A673 (cell line): ENCODE data around the gene CARS2.

ENCODE experiments used
- CTCF ChIP-seq: fragments of 300-800, 200-600 bp; sonication (generic); conservative IDR thresholded peaks from 2 replicates; pipeline ENCODE4 v1.5.1; 2017; ENCODE audit warnings: low read depth, mild to moderate bottlenecking, antibody characterized with exemption, low read length, moderate library complexity, mixed read lengths
- EZH2 ChIP-seq: fragments of 200-600 bp; sonication (generic); IDR thresholded peaks from 2 replicates; pipeline ENCODE4 v1.6.1; 2017; ENCODE audit warnings: borderline replicate concordance, low read depth, mild to moderate bottlenecking, mixed read lengths, antibody characterized with exemption, low read length; ENCODE audit not compliant: poor library complexity, severe bottlenecking

DNA sequence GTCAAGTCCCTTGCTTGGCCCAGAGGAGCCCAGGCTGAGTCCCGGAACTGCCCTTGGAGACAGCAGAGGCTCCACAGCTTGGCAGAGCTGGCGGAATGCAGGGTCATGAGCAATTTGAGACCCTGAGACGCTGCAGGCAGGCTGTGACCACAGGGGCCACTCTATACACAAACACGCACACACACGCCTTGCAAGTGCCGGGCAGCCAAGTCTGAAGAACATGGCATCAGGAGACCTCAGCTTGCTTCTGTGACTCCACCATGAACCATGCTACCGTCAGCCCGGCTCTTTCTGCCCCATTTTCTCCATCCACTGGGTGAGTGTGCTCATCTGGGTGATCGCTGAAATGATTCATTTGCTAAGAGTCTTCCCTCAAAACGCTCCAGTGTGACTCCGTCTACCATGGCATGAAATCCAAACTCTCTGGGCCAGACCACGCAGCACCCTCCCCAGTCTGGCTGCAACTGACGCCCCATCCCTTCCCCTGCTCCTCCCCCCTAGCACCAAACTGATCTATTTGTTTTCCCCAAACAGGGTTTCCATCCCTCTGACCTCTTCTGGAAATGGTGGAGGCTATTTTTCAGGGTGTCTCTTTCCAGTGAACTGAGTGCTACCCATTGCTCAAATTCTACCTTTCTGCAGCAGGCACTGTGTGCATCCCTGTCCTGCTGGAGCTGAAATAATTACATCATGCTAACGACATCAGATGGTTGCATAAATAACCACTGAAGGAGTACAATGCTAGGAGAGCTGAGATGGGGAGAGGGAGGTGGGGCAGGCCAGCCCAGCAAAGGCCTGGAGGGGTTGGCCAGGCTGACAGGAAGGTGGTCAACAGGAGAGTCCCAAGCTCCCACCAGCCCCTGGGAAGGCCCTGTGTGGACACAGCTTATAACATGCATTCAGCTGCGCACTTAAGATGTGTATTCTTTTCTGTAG lies 3.1 kb downstream of the CARS2 start:
- TF ChIP-seq CTCF (no peak), EZH2 (no peak)
